NCI-H82 treated with DMSO at 0.1 percent for 48 hours (cell line): ENCODE data around the gene LEF1.
"Not testable (repeated sequence)": the region's sequence is repeated elsewhere in the genome, so short reads cannot be mapped to it uniquely, and the experiment has no call there.

Source experiments
- DNase-seq: peaks from one replicate; lab custom pipeline; 2025; ENCODE audit not compliant: unreplicated experiment; lab: John Stamatoyannopoulos, UW

LEF1 gene

GRCh38 chr4:108068442-108068841 is 100.3 kb downstream of the LEF1 start:
- DNase-seq, result no peak

GRCh38 chr4:108060686-108061321 is 107.9 kb downstream of the LEF1 start:
- no peak for DNase-seq

- no peak for DNase-seq
Measured at GRCh38 chr4:108060164-108060563, 108.6 kb downstream of the LEF1 start.

GRCh38 chr4:108058685-108059440 is 109.9 kb downstream of the LEF1 start:
- peak; percentile 20 for DNase-seq

GRCh38 chr4:108056418-108056817 is 112.3 kb downstream of the LEF1 start:
- DNase-seq, result no peak

GRCh38 chr4:108055787-108056186 is 112.9 kb downstream of the LEF1 start:
- no peak for DNase-seq

GRCh38 chr4:108054025-108054638 is 114.6 kb downstream of the LEF1 start:
- DNase-seq, result no peak

- DNase-seq, result no peak
Measured at GRCh38 chr4:108053251-108053711, 115.5 kb downstream of the LEF1 start.

GRCh38 chr4:108052558-108053120 is 116.1 kb downstream of the LEF1 start:
- DNase-seq, result no peak

- DNase-seq, result no peak
Measured at GRCh38 chr4:108051343-108051742, 117.4 kb downstream of the LEF1 start.

- DNase-seq, result not testable (repeated sequence)
Measured at GRCh38 chr4:108050166-108051111, 118.3 kb downstream of the LEF1 start.

- DNase-seq, result no peak
Measured at GRCh38 chr4:108049406-108049805, 119.3 kb downstream of the LEF1 start.

GRCh38 chr4:108048997-108049396 is 119.7 kb downstream of the LEF1 start:
- no peak for DNase-seq

GRCh38 chr4:108048157-108048556 is 120.6 kb downstream of the LEF1 start:
- DNase-seq, result no peak

- DNase-seq, result no peak
Measured at GRCh38 chr4:108047199-108047598, 121.5 kb downstream of the LEF1 start.

- no peak for DNase-seq
Measured at GRCh38 chr4:108045687-108046024, 123.1 kb downstream of the LEF1 start.

GRCh38 chr4:108044951-108045686 is 123.6 kb downstream of the LEF1 start:
- DNase-seq, result no peak

GRCh38 chr4:108043526-108043925 is 125.2 kb downstream of the LEF1 start:
- DNase-seq, result no peak

- no peak for DNase-seq
Measured at GRCh38 chr4:108042927-108043326, 125.8 kb downstream of the LEF1 start.

GRCh38 chr4:108037884-108038283 is 130.8 kb downstream of the LEF1 start:
- DNase-seq, result no peak
